ENCODE measurements around the gene AUTS2.

Gene AUTS2

DNA sequence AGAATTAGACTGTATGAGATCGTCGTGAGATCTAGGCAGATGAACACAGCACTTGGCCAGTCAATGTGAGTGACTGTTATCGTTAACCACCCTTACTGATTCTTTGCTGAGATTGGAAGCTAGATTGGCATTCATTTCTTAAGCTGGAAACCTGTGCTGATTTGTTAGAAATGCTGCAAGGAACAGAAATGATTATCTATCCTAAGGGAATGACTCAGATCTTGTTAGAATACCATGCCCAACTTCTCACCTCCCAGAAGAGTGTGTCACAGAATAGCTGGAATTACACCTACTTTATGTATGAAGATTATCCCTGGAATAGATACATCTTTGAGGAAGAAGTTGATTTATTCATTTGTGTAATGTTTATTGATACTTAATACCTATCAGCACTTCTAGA lies 275.2 kb downstream of the AUTS2 start (continued):
- no peak for TF ChIP-seq PRDM10 (tag by site-specific recombination; IDR thresholded peaks at IDR 0.05)
- TF ChIP-seq ZNF670 (tag by site-specific recombination; IDR thresholded peaks at IDR 0.05; ENCODE audit: low read depth): no peak
- no peak for TF ChIP-seq HOXA7 (CRISPR knock-in tag; IDR thresholded peaks at IDR 0.05; ENCODE audit: borderline replicate concordance)
- no peak for TF ChIP-seq PATZ1 (tag by site-specific recombination; IDR thresholded peaks at IDR 0.05)
- TF ChIP-seq ZFP37 (tag by site-specific recombination; IDR thresholded peaks at IDR 0.05): no peak

- Histone ChIP-seq H3K4me1 (ENCODE audit: control insufficient read depth, insufficient read depth, low read length) (peaks cover 13% of the 10 kb centered on the region), H3K4me3 (ENCODE audit: low read depth, low read length) (no peak overlapping the region), H3K9me3 (ENCODE audit: control insufficient read depth, insufficient read depth, low read depth, low read length) (no peaks in the 10 kb centered on the region), H3K36me3 (ENCODE audit: control insufficient read depth in 2 of 2, insufficient read depth in 1 of 2, low read length in 2 of 2) (no peaks in the 10 kb centered on the region), H3K27ac (ENCODE audit: extremely low read depth, low read depth, low read length) (no peak overlapping the region)
- TF ChIP-seq ZNF48 (tag by site-specific recombination; IDR thresholded peaks at IDR 0.05) (no peak), ZNF558 (tag by site-specific recombination; IDR thresholded peaks at IDR 0.05) (no peak), ZNF76 (tag by site-specific recombination; IDR thresholded peaks at IDR 0.05; ENCODE audit: borderline replicate concordance, low read depth) (no peak), PBX3 (CRISPR knock-in tag; IDR thresholded peaks at IDR 0.05) (no peak), ZNF701 (tag by site-specific recombination; IDR thresholded peaks at IDR 0.05) (no peak), HOXC10 (CRISPR knock-in tag; IDR thresholded peaks at IDR 0.05) (no peak), ZNF777 (tag by site-specific recombination; IDR thresholded peaks at IDR 0.05; ENCODE audit: borderline replicate concordance) (no peak), ZEB2 (tag by site-specific recombination; IDR thresholded peaks at IDR 0.05) (no peak), ZNF585B (tag by site-specific recombination; IDR thresholded peaks at IDR 0.05) (no peak), ZNF792 (tag by site-specific recombination; IDR thresholded peaks at IDR 0.05) (no peak)
- ChIA-PET CTCF (no interaction called here), POLR2A (no interaction called here)
These were observed 279.7 kb downstream of the AUTS2 start for GRCh38 chr7:69878015-69878414.

GRCh38 chr7:69878591-69878990 lies 280.3 kb downstream of the AUTS2 start:
- Histone ChIP-seq H3K4me1 (ENCODE audit: control insufficient read depth, insufficient read depth, low read length) (peaks cover 9% of the 10 kb centered on the region), H3K4me3 (ENCODE audit: low read depth, low read length) (no peak overlapping the region), H3K27ac (ENCODE audit: extremely low read depth, low read depth, low read length) (no peak overlapping the region), H3K9me3 (ENCODE audit: control insufficient read depth, insufficient read depth, low read depth, low read length) (no peaks in the 10 kb centered on the region), H3K36me3 (ENCODE audit: control insufficient read depth in 2 of 2, insufficient read depth in 1 of 2, low read length in 2 of 2) (no peaks in the 10 kb centered on the region)
- ChIA-PET POLR2A (no interaction called here), CTCF (interaction anchor here (1.0 kb wide), 1 partner anchor 54 kb away, joined by 3 read pairs; no protein-coding TSS in a partner anchor)
- TF ChIP-seq ZNF302 (tag by site-specific recombination; IDR thresholded peaks at IDR 0.05; ENCODE audit: low read depth) (no peak), HOXD13 (CRISPR knock-in tag; IDR thresholded peaks at IDR 0.05; ENCODE audit: borderline replicate concordance) (no peak), ZNF175 (tag by site-specific recombination; IDR thresholded peaks at IDR 0.05) (no peak), ZNF423 (tag by site-specific recombination; IDR thresholded peaks at IDR 0.05) (no peak), HOXA7 (CRISPR knock-in tag; IDR thresholded peaks at IDR 0.05; ENCODE audit: borderline replicate concordance) (no peak), SALL2 (tag by site-specific recombination; IDR thresholded peaks at IDR 0.05; ENCODE audit: borderline replicate concordance) (no peak), SP7 (tag by site-specific recombination; IDR thresholded peaks at IDR 0.05) (no peak), ZNF530 (tag by site-specific recombination; IDR thresholded peaks at IDR 0.05; ENCODE audit: low read depth) (no peak)
